Stimulated activated CD4-positive, alpha-beta T cell treated with anti-CD3 and anti-CD28 coated beads, Interleukin-4, amount 100 ng/mL, for 1 hour (primary cell): ENCODE results near the gene CCNI.
"Not testable (repeated sequence)": the region's sequence is repeated elsewhere in the genome, so short reads cannot be mapped to it uniquely, and the experiment has no call there.

Experiments used
- DNase-seq: peaks from one replicate; pipeline ENCODE4 v3.0.0-alpha.2; 2020

CCNI gene

GRCh38 chr4:77080806-77081205, 5.0 kb upstream of the CCNI start:
- DNase-seq: not testable (repeated sequence)

GRCh38 chr4:77079281-77079680, 3.5 kb upstream of the CCNI start:
- no peak for DNase-seq

GRCh38 chr4:77078401-77078800, 2.6 kb upstream of the CCNI start:
- no peak for DNase-seq

GRCh38 chr4:77076889-77077635, 1.3 kb upstream of the CCNI start:
- DNase-seq: no peak

GRCh38 chr4:77074981-77075855, 571 bp downstream of the CCNI start:
- peak; percentile 74 for DNase-seq

- DNase-seq: no peak
Measured at GRCh38 chr4:77074381-77074831, 1.4 kb downstream of the CCNI start.

- no peak for DNase-seq
Measured at GRCh38 chr4:77073981-77074380, 1.8 kb downstream of the CCNI start.

GRCh38 chr4:77073106-77073809, 2.5 kb downstream of the CCNI start:
- no peak for DNase-seq

- DNase-seq: no peak
Measured at GRCh38 chr4:77072195-77072753, 3.5 kb downstream of the CCNI start.

GRCh38 chr4:77069514-77069913, 6.3 kb downstream of the CCNI start:
- DNase-seq: not testable (repeated sequence)

GRCh38 chr4:77065382-77065781, 10.4 kb downstream of the CCNI start:
- DNase-seq: no peak

- no peak for DNase-seq
Measured at GRCh38 chr4:77062856-77063255, 12.9 kb downstream of the CCNI start.

- DNase-seq: peak; percentile 66
Measured at GRCh38 chr4:77052352-77052751, 23.4 kb downstream of the CCNI start.

GRCh38 chr4:77050962-77051361, 24.8 kb downstream of the CCNI start:
- no peak for DNase-seq

GRCh38 chr4:77047037-77047436, 28.8 kb downstream of the CCNI start:
- DNase-seq: no peak

- no peak for DNase-seq
Measured at GRCh38 chr4:77045490-77045889, 30.3 kb downstream of the CCNI start.

GRCh38 chr4:77044461-77045150, 31.2 kb downstream of the CCNI start:
- no peak for DNase-seq

- no peak for DNase-seq
Measured at GRCh38 chr4:77043507-77044136, 32.2 kb downstream of the CCNI start.

GRCh38 chr4:77040854-77041725, 34.7 kb downstream of the CCNI start:
- no peak for DNase-seq

GRCh38 chr4:77040270-77040669, 35.5 kb downstream of the CCNI start:
- DNase-seq: no peak

GRCh38 chr4:77039796-77040195, 36.0 kb downstream of the CCNI start:
- DNase-seq: no peak
